Activated naive CD8-positive, alpha-beta T cell treated with anti-CD3 and anti-CD28 coated beads, Interleukin-2, amount 50 U/mL, for 16 hours (primary cell): ENCODE measurements around the gene CCDC27.

ENCODE experiments used
- DNase-seq: peaks from one replicate; pipeline ENCODE4 v3.0.0-alpha.2; 2020; ENCODE audit warnings: low read depth, low spot score

CCDC27 gene

GRCh38 chr1:3774946-3775489, 22.8 kb downstream of the CCDC27 start:
- no peak for DNase-seq

- DNase-seq: no peak
Observed at GRCh38 chr1:3775490-3776230, 23.4 kb downstream of the CCDC27 start.

- no peak for DNase-seq
Observed at GRCh38 chr1:3776231-3776961, 24.1 kb downstream of the CCDC27 start.

GRCh38 chr1:3777078-3777547, 24.9 kb downstream of the CCDC27 start:
- no peak for DNase-seq

GRCh38 chr1:3777647-3778589, 25.7 kb downstream of the CCDC27 start:
- no peak for DNase-seq

- DNase-seq: no peak
Observed at GRCh38 chr1:3778590-3779264, 26.5 kb downstream of the CCDC27 start.

GRCh38 chr1:3779265-3779911, 27.1 kb downstream of the CCDC27 start:
- no peak for DNase-seq

GRCh38 chr1:3779912-3780416, 27.7 kb downstream of the CCDC27 start:
- DNase-seq: no peak

GRCh38 chr1:3780901-3781300, 28.7 kb downstream of the CCDC27 start:
- DNase-seq: no peak

GRCh38 chr1:3783651-3784474, 31.6 kb downstream of the CCDC27 start:
- DNase-seq: no peak

- no peak for DNase-seq
Observed at GRCh38 chr1:3785045-3785444, 32.8 kb downstream of the CCDC27 start.

GRCh38 chr1:3785456-3786157, 33.4 kb downstream of the CCDC27 start:
- no peak for DNase-seq

- DNase-seq: no peak
Observed at GRCh38 chr1:3786468-3787348, 34.5 kb downstream of the CCDC27 start.

- DNase-seq: no peak
Observed at GRCh38 chr1:3787349-3787715, 35.1 kb downstream of the CCDC27 start.

GRCh38 chr1:3787745-3788605, 35.7 kb downstream of the CCDC27 start:
- DNase-seq: no peak

- DNase-seq: no peak
Observed at GRCh38 chr1:3788756-3789420, 36.6 kb downstream of the CCDC27 start.
